Naive B cell (primary cell): Measurements from ENCODE around the gene CD38. TPM values are rescaled to one million over a fixed set of nuclear protein-coding genes. Genes with fewer than 3 reads are reported as not detected.
A peak's percentile ranks its signal among the peaks of the same experiment; 100 is the strongest.

Experiments
- ATAC-seq, 2 donors: fragments of 150-1000 bp; cut with Tn5 transposase; 2 replicates each; pipeline ENCODE4 v1.10.0; 2021; ENCODE audit warnings: low read depth in 2 of 2, mild to moderate bottlenecking in 2 of 2, moderate library complexity in 2 of 2
- DNase-seq: peaks from one replicate; pipeline ENCODE4 v3.0.0; 2022
- H3K27ac Mint-ChIP-seq, 6 donors: one replicate each; pipeline ENCODE4 v1.8.0; 2020 to 2022; ENCODE audit warnings: mild to moderate bottlenecking in 6 of 6, mixed read lengths in 6 of 6, moderate library complexity in 5 of 6, inconsistent platforms in 2 of 6
- H3K27me3 Mint-ChIP-seq, 3 donors: one replicate each; pipeline ENCODE4 v1.8.0; 2021 to 2022; ENCODE audit warnings: mixed read lengths in 3 of 3, mild to moderate bottlenecking in 1 of 3
- H3K36me3 Mint-ChIP-seq, 2 donors: one replicate each; pipeline ENCODE4 v1.8.0; 2020 to 2022; ENCODE audit warnings: mixed read lengths in 2 of 2, inconsistent platforms in 1 of 2, mild to moderate bottlenecking in 1 of 2
- H3K4me1 Mint-ChIP-seq, 3 donors: one replicate each; pipeline ENCODE4 v1.8.0; 2020 to 2022; ENCODE audit warnings: mixed read lengths in 3 of 3, inconsistent platforms in 1 of 3, mild to moderate bottlenecking in 1 of 3, moderate library complexity in 1 of 3
- H3K4me3 Mint-ChIP-seq, 8 donors: one replicate each; pipeline ENCODE4 v1.8.0; 2020 to 2022; ENCODE audit warnings: mild to moderate bottlenecking in 8 of 8, mixed read lengths in 8 of 8, moderate library complexity in 8 of 8, inconsistent platforms in 2 of 8
- H3K9me3 Mint-ChIP-seq, 7 donors: one replicate each; pipeline ENCODE4 v1.8.0; 2020 to 2022; ENCODE audit warnings: mixed read lengths in 7 of 7, mild to moderate bottlenecking in 5 of 7, inconsistent platforms in 2 of 7, moderate library complexity in 1 of 7
- polyA plus RNA-seq, 6 donors: library from polyadenylated mRNA; unstranded; fragments of 300-500 nt; fragmentation: Illumina TruSeq; gene quantifications; one replicate each; pipeline ENCODE4 v1.2.3, GENCODE V29; 2021; ENCODE audit warnings: low read depth in 6 of 6

Gene CD38
- polyA plus RNA-seq, 6 donors from 2014 or later: 12.8 to 33.8 (median 24.7) TPM

DNA sequence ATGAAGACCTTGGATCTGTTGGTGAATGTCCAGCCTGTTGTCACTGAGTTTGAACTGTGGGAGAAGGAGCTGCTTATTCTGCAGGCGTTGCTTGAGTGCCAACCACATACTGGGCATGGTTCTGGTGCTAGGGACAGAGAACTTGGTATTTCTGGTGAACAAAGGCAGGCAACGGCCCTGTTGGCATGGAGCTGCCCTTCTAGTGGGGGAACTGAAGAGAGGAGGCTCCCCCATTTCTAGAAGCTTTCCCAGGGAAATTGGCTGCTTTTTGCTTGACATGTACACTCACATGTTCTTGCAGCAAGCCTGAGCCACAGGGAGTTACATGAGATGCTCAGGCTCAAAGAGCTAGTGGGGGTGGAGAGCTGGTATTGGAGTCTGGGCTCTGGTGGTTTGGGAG lies 8.9 kb upstream of the CD38 start:
- Mint-ChIP-seq H3K27me3 (peaks cover 0 to 7% (median 0%) of the 10 kb centered on the region in 3 donors), H3K4me1 (peaks cover 19 to 29% (median 23%) of the 10 kb centered on the region in 3 donors), H3K9me3 (peaks cover 0 to 4% (median 0%) of the 10 kb centered on the region in 7 donors), H3K4me3 (no peak overlapping the region), H3K36me3 (no peaks in the 10 kb centered on the region), H3K27ac (peak overlapping the region in 2 of 6 donors; percentile 40 to 45)
- no peak for ATAC-seq
- DNase-seq: no peak

DNA sequence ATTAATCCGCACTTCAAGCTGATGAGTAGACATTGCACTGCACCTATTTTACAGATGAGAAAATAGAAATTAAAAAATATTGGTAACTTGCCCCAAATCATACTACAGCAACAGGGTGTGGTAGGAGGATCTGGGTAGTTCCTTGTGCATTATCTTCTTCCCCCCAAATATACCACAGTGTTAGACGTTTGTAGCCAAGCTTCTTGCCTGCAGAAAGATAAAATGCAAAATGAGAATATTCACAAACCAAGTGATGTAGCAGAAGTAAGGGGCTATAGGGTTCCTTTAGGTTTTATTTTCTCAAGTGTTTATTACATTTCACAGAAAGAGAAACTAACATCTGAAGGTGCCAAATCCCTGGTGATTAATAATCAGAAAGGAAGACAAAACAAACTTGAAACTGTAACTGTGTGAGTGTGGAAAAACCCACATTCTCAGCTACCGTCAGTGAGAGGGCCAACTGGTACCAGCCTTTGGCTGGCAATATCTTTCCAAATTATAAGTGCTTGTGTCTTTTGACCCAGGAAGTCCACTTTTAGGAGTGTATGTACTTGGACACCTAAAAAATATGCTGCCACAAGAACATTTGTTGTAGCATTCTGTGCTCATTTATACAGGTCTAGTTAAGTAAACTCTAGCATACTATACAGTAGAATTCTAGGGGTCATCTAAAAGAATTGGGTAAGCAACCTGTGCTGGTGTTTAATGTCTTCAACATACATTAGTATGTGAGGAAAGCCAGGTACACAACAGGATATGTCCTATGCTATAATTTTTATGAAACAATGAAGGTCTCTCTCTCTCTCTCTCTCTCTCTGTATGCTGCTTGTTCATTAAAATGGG lies 6.7 kb upstream of the CD38 start:
- H3K4me1 Mint-ChIP-seq: peaks cover 7 to 15% (median 7%) of the 10 kb centered on the region in 3 donors
- H3K4me3 Mint-ChIP-seq: no peak overlapping the region
- peak overlapping the region in 1 of 6 donors; percentile 12 for H3K27ac Mint-ChIP-seq
- no peaks in the 10 kb centered on the region for H3K36me3 Mint-ChIP-seq
- H3K27me3 Mint-ChIP-seq: peaks cover 0 to 7% (median 0%) of the 10 kb centered on the region in 3 donors
- no peaks in the 10 kb centered on the region for H3K9me3 Mint-ChIP-seq
- no peak for ATAC-seq
- DNase-seq: no peak

DNA sequence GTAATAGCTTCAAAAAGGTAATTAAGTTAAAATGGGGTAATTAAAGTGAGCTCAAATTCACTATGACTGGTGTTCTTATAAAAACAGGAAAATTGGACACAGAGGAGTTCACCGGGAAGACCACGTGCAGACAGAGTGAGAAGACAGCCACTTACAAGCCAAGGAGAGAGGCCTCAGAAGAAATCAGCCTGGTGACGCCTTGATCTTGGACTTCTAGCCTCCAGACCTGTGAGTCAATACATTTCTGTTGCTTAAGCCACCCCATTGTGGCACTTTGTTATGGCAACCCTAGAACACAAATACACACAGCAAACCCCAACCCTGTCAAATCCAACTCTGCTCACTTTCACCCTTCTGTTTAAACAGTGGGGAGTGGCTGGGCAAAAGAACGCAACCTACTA lies 4.1 kb upstream of the CD38 start:
- H3K4me3 Mint-ChIP-seq: no peak overlapping the region
- H3K36me3 Mint-ChIP-seq: no peaks in the 10 kb centered on the region
- H3K4me1 Mint-ChIP-seq: peaks cover 20 to 30% (median 21%) of the 10 kb centered on the region in 3 donors
- H3K9me3 Mint-ChIP-seq: no peaks in the 10 kb centered on the region
- no peak overlapping the region for H3K27ac Mint-ChIP-seq
- no peak for ATAC-seq
- peaks cover 0 to 7% (median 0%) of the 10 kb centered on the region in 3 donors for H3K27me3 Mint-ChIP-seq
- no peak for DNase-seq

DNA sequence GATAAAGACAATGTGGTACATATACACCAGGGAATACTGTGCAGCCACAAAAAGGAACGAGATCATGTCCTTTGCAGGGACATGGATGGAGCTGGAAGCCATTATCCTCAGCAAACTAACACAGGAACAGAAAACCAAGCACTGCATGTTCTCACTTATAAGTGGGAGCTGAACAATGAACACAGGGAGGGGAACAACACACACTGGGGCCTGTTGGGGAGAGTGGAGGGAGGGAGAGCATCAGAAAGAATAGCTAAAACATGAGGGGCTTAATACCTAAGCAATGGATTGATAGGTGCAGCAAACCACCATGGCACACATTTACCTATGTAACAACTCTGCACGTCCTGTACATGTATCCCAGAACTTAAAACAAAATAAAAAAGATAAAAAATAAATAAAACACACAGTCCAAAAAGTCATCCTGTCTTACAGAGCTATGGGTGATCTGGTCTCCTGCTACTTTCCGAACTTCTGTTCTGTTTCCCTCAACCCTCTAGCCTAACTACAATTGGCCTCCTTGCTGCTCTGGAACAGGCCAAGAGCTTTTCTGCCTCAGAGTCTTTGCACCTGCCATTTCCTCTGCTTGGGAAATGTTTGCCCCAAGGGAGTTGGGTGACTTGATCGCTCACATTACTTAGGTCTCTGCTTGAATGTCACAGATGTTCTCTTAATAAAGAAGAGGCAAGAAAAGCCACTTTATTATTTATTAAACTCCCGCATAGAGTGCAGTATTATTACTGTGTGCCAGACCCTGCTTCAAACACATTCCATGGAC lies 1.1 kb upstream of the CD38 start:
- Mint-ChIP-seq H3K4me1 (peaks cover 28 to 49% (median 49%) of the 10 kb centered on the region in 3 donors), H3K27ac (peak overlapping the region in 4 of 6 donors; percentile 55 to 83 (median 59)), H3K36me3 (peaks cover 0 to 7% of the 10 kb centered on the region in 2 donors), H3K4me3 (peak overlapping the region in 6 of 8 donors; percentile 84 to 96 (median 93)), H3K27me3 (peaks cover 0 to 7% (median 0%) of the 10 kb centered on the region in 3 donors), H3K9me3 (no peaks in the 10 kb centered on the region)
- DNase-seq (peak; percentile 25), ATAC-seq (peak in 1 of 2 donors; percentile 19)

DNA sequence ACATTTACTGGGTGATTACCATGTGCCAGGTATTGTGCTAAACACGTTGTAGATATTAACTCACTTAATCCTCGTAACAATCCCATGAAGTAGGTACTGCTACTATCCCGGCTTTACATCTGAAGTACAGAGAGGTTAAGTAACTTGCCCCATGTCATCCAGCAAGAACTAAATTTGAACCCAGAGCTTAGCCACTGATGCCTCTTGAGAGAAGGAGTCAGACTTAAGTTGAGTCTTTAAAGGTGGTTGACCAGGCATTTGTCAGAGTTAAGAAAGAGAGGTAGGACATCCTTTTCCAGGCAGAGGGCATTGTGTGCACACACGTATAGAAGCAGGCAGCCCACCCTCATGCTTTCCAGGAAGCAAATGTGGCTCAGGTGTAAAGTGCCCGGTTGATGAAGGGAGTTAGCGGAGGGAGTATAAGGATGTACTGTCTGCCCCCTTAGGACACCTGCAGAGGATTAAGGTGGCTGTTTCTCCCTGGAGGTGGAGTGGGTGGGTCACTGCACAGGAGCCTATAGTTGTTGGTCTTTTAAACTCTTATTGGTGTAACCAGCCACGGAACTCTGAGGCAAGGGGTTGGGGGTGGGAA lies 335 bp upstream of the CD38 start:
- Mint-ChIP-seq H3K9me3 (no peaks in the 10 kb centered on the region), H3K36me3 (peaks cover 0 to 8% of the 10 kb centered on the region in 2 donors), H3K4me1 (peaks cover 35 to 56% (median 52%) of the 10 kb centered on the region in 3 donors), H3K27me3 (no peaks in the 10 kb centered on the region), H3K27ac (peak overlapping the region in 5 of 6 donors; percentile 46 to 90 (median 55)), H3K4me3 (peak overlapping the region; percentile 84 to 98 (median 96))
- DNase-seq: no peak
- no peak for ATAC-seq

DNA sequence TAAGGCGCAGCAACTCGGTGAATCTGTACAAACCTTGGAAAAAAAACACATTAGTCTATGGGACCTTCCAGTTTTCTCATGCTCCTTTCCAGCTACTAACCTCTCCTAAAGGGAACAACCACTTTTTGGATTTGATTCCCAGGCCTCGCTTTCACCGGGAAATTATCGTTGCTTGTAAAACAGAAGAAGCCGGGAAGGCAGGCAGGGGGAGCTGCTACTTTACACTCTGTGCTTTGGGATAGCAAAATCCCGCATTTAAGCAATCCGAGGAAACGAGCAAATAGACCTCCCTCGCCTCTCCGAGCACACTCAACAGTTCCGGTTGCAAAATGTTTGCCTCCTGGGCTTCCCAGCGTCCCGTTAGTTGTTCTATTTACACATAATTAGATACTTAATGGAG lies 1.2 kb downstream of the CD38 start:
- Mint-ChIP-seq H3K36me3 (peaks cover 0 to 8% of the 10 kb centered on the region in 2 donors), H3K9me3 (no peaks in the 10 kb centered on the region), H3K27me3 (no peaks in the 10 kb centered on the region), H3K4me3 (peak overlapping the region; percentile 84 to 98 (median 96)), H3K27ac (peak overlapping the region in 5 of 6 donors; percentile 55 to 91 (median 76)), H3K4me1 (peaks cover 50 to 71% (median 63%) of the 10 kb centered on the region in 3 donors)
- DNase-seq (no peak), ATAC-seq (no peak)

DNA sequence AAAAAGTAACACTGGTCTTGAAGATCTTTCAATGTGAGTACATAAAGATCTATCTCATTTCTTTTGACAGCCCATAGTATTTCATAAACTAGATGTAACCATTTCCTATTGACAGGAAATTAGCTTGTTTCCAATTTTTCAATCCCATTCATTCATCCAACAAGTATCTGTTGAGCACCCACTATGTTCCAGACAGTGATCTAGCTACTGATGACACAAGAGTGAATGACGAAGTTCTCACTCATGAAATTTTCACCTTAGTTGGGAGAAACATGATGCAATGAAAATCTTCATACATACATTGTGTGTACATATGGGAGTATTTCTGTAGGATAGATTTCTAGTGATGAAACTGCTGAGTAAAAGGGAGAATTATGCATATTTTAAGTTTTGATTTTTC lies 1.7 kb downstream of the CD38 start:
- H3K9me3 Mint-ChIP-seq: peaks cover 0 to under 1% (median 0%) of the 10 kb centered on the region in 7 donors
- ATAC-seq (no peak), DNase-seq (no peak)
- H3K36me3 Mint-ChIP-seq: peaks cover 0 to 8% of the 10 kb centered on the region in 2 donors
- peak overlapping the region; percentile 84 to 98 (median 96) for H3K4me3 Mint-ChIP-seq
- peaks cover 55 to 76% (median 68%) of the 10 kb centered on the region in 3 donors for H3K4me1 Mint-ChIP-seq
- H3K27me3 Mint-ChIP-seq: no peaks in the 10 kb centered on the region
- H3K27ac Mint-ChIP-seq: peak overlapping the region in 5 of 6 donors; percentile 55 to 91 (median 76)

DNA sequence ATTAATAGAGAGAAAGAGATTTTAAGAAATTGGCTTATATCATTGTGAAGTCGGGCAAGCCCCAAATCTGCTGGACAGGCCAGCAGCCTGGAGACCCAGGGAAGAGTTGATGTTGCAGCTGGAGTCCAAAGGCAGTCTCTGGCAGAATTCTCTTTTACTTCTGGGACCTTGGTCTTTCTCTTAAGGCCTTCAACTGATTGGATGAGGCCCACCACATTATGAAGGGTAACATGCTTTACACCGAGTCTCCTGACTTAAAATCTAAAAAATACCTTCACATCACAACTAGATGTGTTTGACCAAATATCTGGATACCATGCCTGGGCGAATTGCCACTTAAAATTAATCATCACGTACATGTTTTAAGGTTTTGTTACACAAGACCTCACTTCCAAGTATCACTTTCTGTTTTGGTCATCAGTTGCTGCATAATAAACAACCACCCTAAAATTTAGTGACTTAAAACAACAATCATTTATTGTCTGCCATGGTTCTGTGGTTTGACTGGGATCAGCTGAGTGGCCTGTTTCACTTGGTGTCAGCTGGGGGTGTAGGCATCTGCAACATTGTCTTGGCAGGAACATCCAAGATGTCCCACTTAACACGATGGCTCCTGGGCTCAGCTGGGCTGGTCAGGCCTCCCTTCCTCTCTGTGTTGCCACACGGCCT lies 3.4 kb downstream of the CD38 start:
- Mint-ChIP-seq H3K4me3 (peak overlapping the region in 7 of 8 donors; percentile 40 to 96 (median 65)), H3K27ac (peak overlapping the region in 3 of 6 donors; percentile 52 to 89 (median 83)), H3K27me3 (no peaks in the 10 kb centered on the region), H3K9me3 (peaks cover 0 to 13% (median 7%) of the 10 kb centered on the region in 7 donors), H3K4me1 (peaks cover 66 to 88% (median 77%) of the 10 kb centered on the region in 3 donors), H3K36me3 (peaks cover 0 to 12% of the 10 kb centered on the region in 2 donors)
- no peak for DNase-seq
- no peak for ATAC-seq

DNA sequence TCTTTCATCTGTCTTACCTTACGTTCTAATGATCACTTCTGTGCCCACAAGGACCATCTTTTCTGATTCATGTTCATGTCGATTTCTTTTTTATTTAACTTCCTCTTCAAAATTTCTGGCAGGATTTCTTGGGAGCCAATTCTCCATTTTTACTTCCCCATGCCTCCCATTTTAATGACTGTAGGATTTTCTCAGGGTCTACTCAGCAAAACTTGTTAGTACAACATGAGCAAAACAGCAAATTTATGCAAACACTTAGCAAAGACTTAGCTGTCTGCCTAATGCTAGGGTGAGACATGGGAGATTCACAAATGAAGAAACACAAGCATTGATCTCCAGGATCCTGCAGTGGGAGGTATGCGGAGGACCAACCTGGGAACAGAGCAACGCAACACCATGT lies 5.5 kb downstream of the CD38 start:
- Mint-ChIP-seq H3K4me3 (peak overlapping the region in 4 of 8 donors; percentile 3 to 71 (median 54)), H3K36me3 (peaks cover 11 to 18% of the 10 kb centered on the region in 2 donors), H3K9me3 (peaks cover 0 to 18% (median 12%) of the 10 kb centered on the region in 7 donors), H3K27ac (peak overlapping the region in 2 of 6 donors; percentile 36 to 86), H3K27me3 (no peaks in the 10 kb centered on the region), H3K4me1 (peaks cover 59 to 85% (median 70%) of the 10 kb centered on the region in 3 donors)
- no peak for ATAC-seq
- no peak for DNase-seq

DNA sequence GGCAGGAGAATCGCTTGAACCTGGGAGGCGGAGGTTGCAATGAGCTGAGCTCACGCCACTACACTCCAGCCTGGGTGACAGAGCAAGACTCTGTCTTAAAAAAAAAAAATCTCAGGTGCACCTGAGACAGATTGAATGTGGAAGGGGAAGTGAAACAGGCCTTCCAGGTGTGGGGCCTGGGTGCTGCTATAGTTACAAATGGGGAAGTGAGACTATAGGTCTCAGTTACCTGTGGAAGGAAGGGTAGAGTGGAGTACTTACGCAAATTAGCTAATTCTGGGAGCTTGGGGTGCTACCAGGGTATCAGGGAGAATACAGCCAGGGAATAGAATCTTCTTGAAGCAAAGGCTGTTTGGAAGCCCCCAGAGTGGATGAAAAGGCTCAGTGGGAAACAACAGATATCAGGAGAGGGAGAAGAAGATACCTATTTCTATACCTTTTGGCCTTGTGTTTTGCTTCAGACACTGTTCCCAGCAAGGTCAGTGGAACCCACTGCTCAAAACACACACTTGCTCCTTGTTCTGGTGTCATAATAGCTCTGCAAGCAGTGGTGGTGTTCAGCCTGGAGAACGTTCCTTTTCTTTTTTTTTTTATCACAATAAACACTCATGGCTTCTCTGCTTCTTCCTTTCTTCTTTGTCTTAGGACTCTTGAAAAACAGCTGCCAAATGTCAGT lies 7.0 kb downstream of the CD38 start:
- Mint-ChIP-seq H3K4me1 (peaks cover 52 to 77% (median 62%) of the 10 kb centered on the region in 3 donors), H3K27ac (peak overlapping the region; percentile 17 to 94 (median 78))

DNA sequence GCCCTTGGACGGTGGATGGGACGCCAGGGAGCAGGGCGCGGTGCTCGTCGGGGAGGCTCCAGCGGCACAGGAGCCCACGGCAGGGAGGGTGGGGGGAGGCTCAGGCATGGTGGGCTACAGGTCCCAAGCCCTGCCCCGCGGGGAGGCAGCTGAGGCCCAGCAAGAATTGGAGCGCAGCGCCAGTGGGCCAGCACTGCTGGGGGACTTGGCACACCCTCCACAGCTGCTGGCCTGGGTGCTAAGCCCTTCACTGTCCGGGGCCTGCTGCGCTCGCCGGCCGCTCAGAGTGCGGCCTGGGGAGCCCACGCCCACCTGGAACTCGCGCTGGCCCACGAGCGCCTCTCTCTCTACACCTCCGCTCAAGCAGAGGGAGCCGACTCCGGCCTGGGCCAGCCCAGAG lies 8.6 kb downstream of the CD38 start:
- H3K36me3 Mint-ChIP-seq: peaks cover 11 to 17% of the 10 kb centered on the region in 2 donors
- peaks cover 49 to 62% (median 54%) of the 10 kb centered on the region in 3 donors for H3K4me1 Mint-ChIP-seq
- H3K9me3 Mint-ChIP-seq: peaks cover 0 to 18% (median 12%) of the 10 kb centered on the region in 7 donors
- no peaks in the 10 kb centered on the region for H3K27me3 Mint-ChIP-seq
- H3K27ac Mint-ChIP-seq: no peak overlapping the region
- H3K4me3 Mint-ChIP-seq: no peak overlapping the region
- ATAC-seq (no peak), DNase-seq (no peak)

More for the DNA sequence above, 7.0 kb downstream of the CD38 start:
- peaks cover 11 to 21% of the 10 kb centered on the region in 2 donors for H3K36me3 Mint-ChIP-seq
- H3K4me3 Mint-ChIP-seq: peak overlapping the region in 6 of 8 donors; percentile 5 to 87 (median 68)
- peaks cover 0 to 18% (median 12%) of the 10 kb centered on the region in 7 donors for H3K9me3 Mint-ChIP-seq
- DNase-seq: peak; percentile 73
- H3K27me3 Mint-ChIP-seq: no peaks in the 10 kb centered on the region
- ATAC-seq: peak; percentile 96

DNA sequence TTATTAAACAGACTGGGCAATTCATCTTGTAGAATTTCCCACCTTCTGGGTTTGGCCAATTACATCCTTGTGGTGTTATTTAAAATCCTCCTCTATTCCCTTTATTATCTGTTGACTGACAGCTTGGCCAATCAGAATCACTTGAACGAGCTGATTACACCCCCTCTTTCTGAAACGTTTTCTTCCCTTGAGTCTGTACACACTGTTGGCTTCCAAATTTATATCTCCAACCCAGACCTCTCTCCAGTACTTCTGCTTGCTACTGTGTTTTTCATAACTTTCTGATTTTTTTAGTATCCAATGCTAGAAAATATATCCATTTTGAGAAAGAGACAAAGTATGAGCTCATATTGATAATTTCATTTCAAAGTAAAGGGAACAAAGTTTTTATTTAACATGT lies 14.8 kb downstream of the CD38 start:
- ATAC-seq (no peak), DNase-seq (no peak)
- Mint-ChIP-seq H3K9me3 (peaks cover 0 to 3% (median 0%) of the 10 kb centered on the region in 7 donors), H3K36me3 (peaks cover 10 to 12% of the 10 kb centered on the region in 2 donors), H3K27ac (peak overlapping the region in 1 of 6 donors; percentile 1), H3K27me3 (no peaks in the 10 kb centered on the region), H3K4me1 (peaks cover 26 to 36% (median 28%) of the 10 kb centered on the region in 3 donors), H3K4me3 (no peak overlapping the region)
